ENCODE data around the gene COL4A1.

DNA sequence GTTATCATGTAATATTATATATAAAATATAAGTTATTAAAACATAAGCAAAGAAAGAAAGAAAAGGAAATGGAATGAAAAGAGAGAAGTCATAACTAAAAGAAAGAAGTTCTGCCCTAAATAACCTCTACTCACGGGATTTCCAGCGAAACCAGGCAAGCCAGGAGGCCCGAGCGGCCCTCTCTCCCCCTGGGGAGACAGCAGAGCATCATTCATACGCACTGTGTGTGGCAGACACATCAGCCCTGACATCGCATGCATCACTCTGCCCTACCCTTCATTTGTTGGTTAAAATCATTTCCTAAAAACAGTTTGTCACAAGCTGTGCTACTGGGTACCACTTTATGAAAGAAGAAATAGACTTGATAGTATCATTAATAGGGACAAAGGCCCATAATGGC lies 95.2 kb downstream of the COL4A1 start:
- no peak for TF ChIP-seq EGR1 (IDR thresholded peaks at IDR 0.05)
- no peak for TF ChIP-seq TAF1 (IDR thresholded peaks at IDR 0.05; ENCODE audit: low read depth)
- TF ChIP-seq RAD21 (IDR thresholded peaks at IDR 0.05; ENCODE audit: low read depth) = no peak
- TF ChIP-seq EP300 (IDR thresholded peaks at IDR 0.05; ENCODE audit: borderline replicate concordance) = no peak
- no peak for TF ChIP-seq TCF12 (IDR thresholded peaks at IDR 0.05; ENCODE audit: low read depth)
- TF ChIP-seq CREB1 (IDR thresholded peaks at IDR 0.05; ENCODE audit: low read depth) = no peak
- no peak for TF ChIP-seq REST (IDR thresholded peaks at IDR 0.05; ENCODE audit: low read depth)
- TF ChIP-seq TEAD4 (IDR thresholded peaks at IDR 0.05) = no peak
- TF ChIP-seq NFIC (IDR thresholded peaks at IDR 0.05) = no peak
- TF ChIP-seq FOXM1 (IDR thresholded peaks at IDR 0.05; ENCODE audit: borderline replicate concordance, low read depth) = no peak

All from Ishikawa (cell line).